Measurements from ENCODE around the gene TCOF1.

GRCh38 chr5:150313501-150313900 is 44.0 kb upstream of the TCOF1 start:
- TF ChIP-seq, protein P1, sequence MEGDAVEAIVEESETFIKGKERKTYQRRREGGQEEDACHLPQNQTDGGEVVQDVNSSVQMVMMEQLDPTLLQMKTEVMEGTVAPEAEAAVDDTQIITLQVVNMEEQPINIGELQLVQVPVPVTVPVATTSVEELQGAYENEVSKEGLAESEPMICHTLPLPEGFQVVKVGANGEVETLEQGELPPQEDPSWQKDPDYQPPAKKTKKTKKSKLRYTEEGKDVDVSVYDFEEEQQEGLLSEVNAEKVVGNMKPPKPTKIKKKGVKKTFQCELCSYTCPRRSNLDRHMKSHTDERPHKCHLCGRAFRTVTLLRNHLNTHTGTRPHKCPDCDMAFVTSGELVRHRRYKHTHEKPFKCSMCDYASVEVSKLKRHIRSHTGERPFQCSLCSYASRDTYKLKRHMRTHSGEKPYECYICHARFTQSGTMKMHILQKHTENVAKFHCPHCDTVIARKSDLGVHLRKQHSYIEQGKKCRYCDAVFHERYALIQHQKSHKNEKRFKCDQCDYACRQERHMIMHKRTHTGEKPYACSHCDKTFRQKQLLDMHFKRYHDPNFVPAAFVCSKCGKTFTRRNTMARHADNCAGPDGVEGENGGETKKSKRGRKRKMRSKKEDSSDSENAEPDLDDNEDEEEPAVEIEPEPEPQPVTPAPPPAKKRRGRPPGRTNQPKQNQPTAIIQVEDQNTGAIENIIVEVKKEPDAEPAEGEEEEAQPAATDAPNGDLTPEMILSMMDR (IDR thresholded peaks at IDR 0.05; ENCODE audit: insufficient read depth, low read length, poor library complexity, severe bottlenecking): no peak
- no peak for TF ChIP-seq EZH2phosphoT487 (conservative IDR thresholded peaks at IDR 0.05; ENCODE audit: low read length)

Data from SU-DHL-6 (cell line).